ENCODE measurements around the gene HERPUD1.
"Not testable (repeated sequence)": the region's sequence is repeated elsewhere in the genome, so short reads cannot be mapped to it uniquely, and the experiment has no call there.

Gene HERPUD1

DNA sequence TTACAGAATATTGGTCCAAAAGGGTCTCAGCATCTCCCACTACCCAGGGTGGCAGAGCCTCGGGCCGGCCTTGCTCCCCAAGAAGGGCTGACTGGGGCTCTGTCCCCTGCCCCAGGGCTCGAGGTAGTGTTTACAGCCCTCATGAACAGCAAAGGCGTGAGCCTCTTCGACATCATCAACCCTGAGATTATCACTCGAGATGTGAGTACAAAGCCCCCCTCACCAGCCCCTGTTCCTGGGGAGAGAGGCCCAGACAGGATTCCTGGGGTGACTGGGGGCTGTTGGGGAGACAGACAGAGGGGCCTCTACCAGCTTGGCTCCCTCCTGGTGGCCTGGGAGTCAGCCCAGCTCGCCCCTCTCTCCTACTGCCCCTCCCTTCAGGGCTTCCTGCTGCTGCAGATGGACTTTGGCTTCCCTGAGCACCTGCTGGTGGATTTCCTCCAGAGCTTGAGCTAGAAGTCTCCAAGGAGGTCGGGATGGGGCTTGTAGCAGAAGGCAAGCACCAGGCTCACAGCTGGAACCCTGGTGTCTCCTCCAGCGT, 51.3 kb downstream of the HERPUD1 start:
- no peak for DNase-seq (ENCODE audit: insufficient read length, low spot score)
- FAIRE-seq = no peak

DNA sequence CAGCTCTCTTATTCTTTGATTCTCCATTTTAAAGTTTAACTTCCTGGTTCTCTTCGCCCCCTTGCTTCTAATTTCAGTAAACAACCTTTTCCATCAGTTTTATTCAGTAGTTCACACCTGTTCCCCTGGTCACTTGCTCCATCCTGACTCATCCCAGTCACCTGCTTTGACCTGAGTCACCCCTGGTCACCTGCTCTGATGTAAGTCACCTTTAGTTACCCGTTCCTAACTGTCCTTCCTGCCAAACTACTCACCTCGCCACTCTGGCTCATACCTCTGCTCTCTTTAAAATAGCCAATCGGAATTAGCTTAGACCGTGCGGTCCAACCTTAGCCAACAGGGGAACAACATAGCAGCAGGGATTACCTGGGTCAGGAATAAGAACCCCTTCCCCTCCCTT, 52.7 kb downstream of the HERPUD1 start:
- TF ChIP-seq CTCF (IDR thresholded peaks at IDR 0.05; ENCODE audit: insufficient read depth, missing control alignments) = no peak
- DNase-seq (ENCODE audit: insufficient read length, low spot score) (no peak), FAIRE-seq (no peak)

More for the DNA sequence above, 51.3 kb downstream of the HERPUD1 start:
- TF ChIP-seq CTCF (IDR thresholded peaks at IDR 0.05; ENCODE audit: insufficient read depth, missing control alignments) = no peak

- FAIRE-seq (no peak), DNase-seq (ENCODE audit: insufficient read length, low spot score) (no peak)
- TF ChIP-seq CTCF (IDR thresholded peaks at IDR 0.05; ENCODE audit: insufficient read depth, missing control alignments) = no peak
These were observed 53.5 kb downstream of the HERPUD1 start for GRCh38 chr16:56985288-56985961.

DNA sequence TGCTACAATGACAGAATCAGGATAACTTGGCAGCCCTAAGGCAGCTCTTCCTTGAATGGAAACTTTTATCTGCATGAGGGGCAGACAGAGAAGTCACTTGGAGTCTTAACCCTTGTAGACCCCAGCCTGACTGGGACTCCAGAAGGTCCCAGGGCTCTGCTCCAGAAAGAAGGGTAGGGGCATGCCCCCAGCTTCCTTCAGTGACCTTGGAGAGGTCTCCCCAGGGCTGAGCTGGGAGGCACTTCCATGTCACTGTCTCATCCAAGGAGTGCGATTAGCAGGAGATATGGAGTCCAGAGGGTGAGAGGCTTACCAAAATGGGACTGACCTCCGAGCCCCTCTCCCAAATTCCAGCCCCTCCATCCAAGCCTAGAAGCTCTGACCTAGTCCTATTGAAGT, 54.0 kb downstream of the HERPUD1 start:
- FAIRE-seq = no peak

GRCh38 chr16:56986361-56986760, 54.4 kb downstream of the HERPUD1 start:
- no peak for TF ChIP-seq CTCF (IDR thresholded peaks at IDR 0.05; ENCODE audit: insufficient read depth, missing control alignments)
- FAIRE-seq = no peak

More for the DNA sequence above, 54.0 kb downstream of the HERPUD1 start:
- no peak for TF ChIP-seq CTCF (IDR thresholded peaks at IDR 0.05; ENCODE audit: insufficient read depth, missing control alignments)
- no peak for DNase-seq (ENCODE audit: insufficient read length, low spot score)

DNA sequence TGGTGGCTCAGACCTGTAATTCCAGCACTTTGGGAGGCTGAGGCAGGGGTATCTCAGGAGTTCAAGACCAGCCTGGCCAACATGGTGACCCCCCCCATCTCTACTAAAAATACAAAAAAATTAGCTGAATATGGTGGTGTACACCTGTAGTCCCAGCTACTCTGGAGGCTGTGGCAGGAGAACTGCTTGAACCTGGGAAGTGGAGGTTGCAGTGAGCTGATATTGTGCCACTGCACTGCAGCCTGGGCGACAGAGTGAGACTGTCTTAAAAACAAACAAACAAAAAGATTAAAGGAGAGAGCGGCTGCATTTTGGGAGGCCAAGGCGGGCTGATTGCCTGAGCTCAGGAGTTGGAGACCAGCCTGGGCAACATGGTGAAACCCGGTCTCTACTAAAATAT, 55.0 kb downstream of the HERPUD1 start:
- not testable (repeated sequence) for FAIRE-seq; DNase-seq (ENCODE audit: insufficient read length, low spot score)

More at GRCh38 chr16:56986361-56986760, 54.4 kb downstream of the HERPUD1 start:
- no peak for DNase-seq (ENCODE audit: insufficient read length, low spot score)

- TF ChIP-seq CTCF (IDR thresholded peaks at IDR 0.05; ENCODE audit: insufficient read depth, missing control alignments) = no peak
- FAIRE-seq = no peak
- DNase-seq (ENCODE audit: insufficient read length, low spot score) = no peak
These were observed 55.8 kb downstream of the HERPUD1 start for GRCh38 chr16:56987692-56988091.

Measured in D721Med (cell line).